Liver (tissue), 3 donors: ENCODE measurements around the gene TLCD5.

Source experiments
- CTCF ChIP-seq: fragments of 150-350 bp; IDR thresholded peaks from 2 replicates; pipeline ENCODE4 v1.5.1; 2017; ENCODE audit warnings: improper control_type of control experiment, low read depth, low read length; ENCODE audit not compliant: missing input control
- GABPA ChIP-seq, 2 donors: IDR thresholded peaks in 1 of 2; conservative IDR thresholded peaks in 1 of 2; 2 replicates each; pipeline ENCODE4 v1.6.1; 2016; ENCODE audit warnings: antibody characterized with exemption in 2 of 2, mild to moderate bottlenecking in 1 of 2, moderate library complexity in 1 of 2
- JUND ChIP-seq, 2 donors: IDR thresholded peaks; 2 replicates each; pipeline ENCODE4 v1.6.1; 2016; ENCODE audit warnings: antibody characterized with exemption in 2 of 2
- RXRA ChIP-seq, 2 donors: IDR thresholded peaks; 2 replicates each; pipeline ENCODE4 v1.6.1; 2017 to 2018; ENCODE audit warnings: antibody characterized with exemption in 2 of 2, mild to moderate bottlenecking in 1 of 2
- SP1 ChIP-seq: IDR thresholded peaks from 2 replicates; pipeline ENCODE4 v1.6.1; 2018; ENCODE audit warnings: antibody characterized with exemption, mild to moderate bottlenecking
- TAF1 ChIP-seq: conservative IDR thresholded peaks from 2 replicates; pipeline ENCODE4 v1.6.1; 2016; ENCODE audit warnings: antibody characterized with exemption, mild to moderate bottlenecking
- ZBTB33 ChIP-seq: IDR thresholded peaks from 2 replicates; pipeline ENCODE4 v1.6.1; 2016; ENCODE audit warnings: antibody characterized with exemption
- TF ChIP-seq, protein P1 (sequence below): IDR thresholded peaks from 2 replicates; pipeline ENCODE4 v1.6.1; 2016; ENCODE audit warnings: antibody characterized with exemption
- TF ChIP-seq, protein P2 (sequence below): IDR thresholded peaks from 2 replicates; pipeline ENCODE4 v1.6.1; 2016; ENCODE audit warnings: antibody characterized with exemption, mild to moderate bottlenecking
- donor health status: healthy.
- donor health status: healthy.

DNA sequence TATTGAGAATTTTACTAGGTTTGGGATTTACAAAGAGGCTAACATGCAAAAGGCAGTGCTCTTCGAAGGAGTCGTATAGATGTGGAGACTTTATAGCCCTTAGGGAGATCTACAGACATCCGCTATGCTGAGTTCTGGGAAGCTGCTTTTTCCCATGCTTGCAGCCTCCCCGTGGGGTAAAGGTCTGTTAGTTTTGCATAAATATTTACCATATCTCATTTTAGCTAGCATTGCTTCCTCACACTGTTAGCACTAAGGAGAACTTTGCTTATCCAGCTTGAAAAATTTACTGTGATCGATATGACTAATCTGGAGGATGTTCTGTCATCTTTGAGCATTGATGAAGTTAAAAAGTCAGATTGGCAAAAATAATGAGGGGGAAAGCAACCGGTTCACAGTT lies 29.7 kb downstream of the TLCD5 start:
- TF ChIP-seq SP1, result no peak
- TF ChIP-seq, protein P1, sequence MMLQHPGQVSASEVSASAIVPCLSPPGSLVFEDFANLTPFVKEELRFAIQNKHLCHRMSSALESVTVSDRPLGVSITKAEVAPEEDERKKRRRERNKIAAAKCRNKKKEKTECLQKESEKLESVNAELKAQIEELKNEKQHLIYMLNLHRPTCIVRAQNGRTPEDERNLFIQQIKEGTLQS, result no peak
- TF ChIP-seq RXRA (IDR thresholded peaks at IDR 0.05), result peak in 1 of 2 donors; percentile 18
- no peak for TF ChIP-seq GABPA (IDR thresholded peaks at IDR 0.05 in 1 of 2, conservative IDR thresholded peaks at IDR 0.05 in 1 of 2)
- no peak for TF ChIP-seq JUND (IDR thresholded peaks at IDR 0.05)
- no peak for TF ChIP-seq CTCF
- TF ChIP-seq, protein P2, sequence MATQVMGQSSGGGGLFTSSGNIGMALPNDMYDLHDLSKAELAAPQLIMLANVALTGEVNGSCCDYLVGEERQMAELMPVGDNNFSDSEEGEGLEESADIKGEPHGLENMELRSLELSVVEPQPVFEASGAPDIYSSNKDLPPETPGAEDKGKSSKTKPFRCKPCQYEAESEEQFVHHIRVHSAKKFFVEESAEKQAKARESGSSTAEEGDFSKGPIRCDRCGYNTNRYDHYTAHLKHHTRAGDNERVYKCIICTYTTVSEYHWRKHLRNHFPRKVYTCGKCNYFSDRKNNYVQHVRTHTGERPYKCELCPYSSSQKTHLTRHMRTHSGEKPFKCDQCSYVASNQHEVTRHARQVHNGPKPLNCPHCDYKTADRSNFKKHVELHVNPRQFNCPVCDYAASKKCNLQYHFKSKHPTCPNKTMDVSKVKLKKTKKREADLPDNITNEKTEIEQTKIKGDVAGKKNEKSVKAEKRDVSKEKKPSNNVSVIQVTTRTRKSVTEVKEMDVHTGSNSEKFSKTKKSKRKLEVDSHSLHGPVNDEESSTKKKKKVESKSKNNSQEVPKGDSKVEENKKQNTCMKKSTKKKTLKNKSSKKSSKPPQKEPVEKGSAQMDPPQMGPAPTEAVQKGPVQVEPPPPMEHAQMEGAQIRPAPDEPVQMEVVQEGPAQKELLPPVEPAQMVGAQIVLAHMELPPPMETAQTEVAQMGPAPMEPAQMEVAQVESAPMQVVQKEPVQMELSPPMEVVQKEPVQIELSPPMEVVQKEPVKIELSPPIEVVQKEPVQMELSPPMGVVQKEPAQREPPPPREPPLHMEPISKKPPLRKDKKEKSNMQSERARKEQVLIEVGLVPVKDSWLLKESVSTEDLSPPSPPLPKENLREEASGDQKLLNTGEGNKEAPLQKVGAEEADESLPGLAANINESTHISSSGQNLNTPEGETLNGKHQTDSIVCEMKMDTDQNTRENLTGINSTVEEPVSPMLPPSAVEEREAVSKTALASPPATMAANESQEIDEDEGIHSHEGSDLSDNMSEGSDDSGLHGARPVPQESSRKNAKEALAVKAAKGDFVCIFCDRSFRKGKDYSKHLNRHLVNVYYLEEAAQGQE, result no peak
- no peak for TF ChIP-seq ZBTB33
- no peak for TF ChIP-seq TAF1
